Hepatocyte (in vitro differentiated cells): ENCODE measurements around the gene ADAMTSL3. TPM values are rescaled to one million over a fixed set of nuclear protein-coding genes. Genes with fewer than 3 reads are reported as not detected.

Source experiments
- DNase-seq: peaks from one replicate; pipeline ENCODE4 v3.0.0-alpha.2; 2016; ENCODE audit warnings: low spot score
- H2AFZ ChIP-seq: fragments of 200-600 bp; sonication (generic); 2 replicates; pipeline ENCODE4 v1.6.0; 2016; ENCODE audit warnings: antibody characterized with exemption, mild to moderate bottlenecking
- H3K27ac ChIP-seq: fragments of 200-600 bp; sonication (generic); 2 replicates; pipeline ENCODE4 v1.5.1; 2016; ENCODE audit warnings: mild to moderate bottlenecking
- H3K27me3 ChIP-seq: fragments of 200-600 bp; sonication (generic); 2 replicates; pipeline ENCODE4 v1.6.1; 2016
- H3K36me3 ChIP-seq: fragments of 200-600 bp; sonication (generic); replicated peaks from 2 replicates; pipeline ENCODE4 v1.5.1; 2016; ENCODE audit warnings: low read depth; ENCODE audit not compliant: insufficient read depth
- H3K4me1 ChIP-seq: fragments of 200-600 bp; sonication (generic); 2 replicates; pipeline ENCODE4 v1.5.1; 2016; ENCODE audit warnings: mild to moderate bottlenecking, moderate library complexity; ENCODE audit not compliant: insufficient read depth
- H3K4me2 ChIP-seq: fragments of 200-600 bp; sonication (generic); 2 replicates; pipeline ENCODE4 v1.6.0; 2016
- H3K4me3 ChIP-seq: fragments of 200-600 bp; sonication (generic); 2 replicates; pipeline ENCODE4 v1.5.1; 2016; ENCODE audit warnings: mild to moderate bottlenecking
- H3K79me2 ChIP-seq: fragments of 200-600 bp; sonication (generic); 2 replicates; pipeline ENCODE4 v1.6.0; 2017; ENCODE audit warnings: mild to moderate bottlenecking
- H3K9me2 ChIP-seq: fragments of 200-600 bp; sonication (generic); replicated peaks from 2 replicates; pipeline ENCODE4 v1.6.0; 2017; ENCODE audit warnings: mild to moderate bottlenecking; ENCODE audit not compliant: insufficient read depth
- H3K9me3 ChIP-seq: fragments of 200-600 bp; sonication (generic); 2 replicates; pipeline ENCODE4 v1.5.1; 2016; ENCODE audit warnings: low read depth, mild to moderate bottlenecking
- H4K20me1 ChIP-seq: fragments of 200-600 bp; sonication (generic); 2 replicates; pipeline ENCODE4 v1.6.0; 2016; ENCODE audit warnings: mild to moderate bottlenecking; ENCODE audit not compliant: insufficient read depth, poor library complexity, severe bottlenecking
- CTCF ChIP-seq: fragments of 200-600 bp; sonication (generic); IDR thresholded peaks from 2 replicates; pipeline ENCODE4 v1.5.1; 2016; ENCODE audit warnings: antibody characterized with exemption, mild to moderate bottlenecking; ENCODE audit not compliant: poor library complexity
- EZH2 ChIP-seq: fragments of 200-600 bp; sonication (generic); IDR thresholded peaks from 2 replicates; pipeline ENCODE4 v1.6.1; 2016; ENCODE audit warnings: antibody characterized with exemption, mild to moderate bottlenecking, borderline replicate concordance
- EZH2phosphoT487 ChIP-seq: fragments of 200-600 bp; sonication (generic); IDR thresholded peaks from one replicate; pipeline ENCODE4 v1.6.1; 2018; ENCODE audit warnings: antibody characterized with exemption, mild to moderate bottlenecking, low read depth, moderate library complexity; ENCODE audit not compliant: unreplicated experiment, severe bottlenecking
- WGBS: methylation state at CpG from one replicate; pipeline ENCODE4 v1.1.6; 2016; ENCODE audit warnings: low lambda C conversion rate; ENCODE audit errors: missing lambda C conversion rate; 5-methylcytosine and 5-hydroxymethylcytosine counted together
- polyA plus RNA-seq: library from polyadenylated mRNA; unstranded; fragments of >200 nt; fragmentation: Nextera tagmentation; extraction: Ambion mirVana; gene quantifications from 2 replicates; pipeline ENCODE4 v1.2.1, GENCODE V29; 2016
- total RNA-seq: library from RNA; depleted of rRNA; stranded (reverse); fragments of >200 nt; gene quantifications from 2 replicates; pipeline ENCODE4 v1.2.3, GENCODE V29; 2014

Gene ADAMTSL3
- total and polyA plus RNA-seq, 2 experiments from 2014 or later: 5.0 to 5.2 TPM

DNA sequence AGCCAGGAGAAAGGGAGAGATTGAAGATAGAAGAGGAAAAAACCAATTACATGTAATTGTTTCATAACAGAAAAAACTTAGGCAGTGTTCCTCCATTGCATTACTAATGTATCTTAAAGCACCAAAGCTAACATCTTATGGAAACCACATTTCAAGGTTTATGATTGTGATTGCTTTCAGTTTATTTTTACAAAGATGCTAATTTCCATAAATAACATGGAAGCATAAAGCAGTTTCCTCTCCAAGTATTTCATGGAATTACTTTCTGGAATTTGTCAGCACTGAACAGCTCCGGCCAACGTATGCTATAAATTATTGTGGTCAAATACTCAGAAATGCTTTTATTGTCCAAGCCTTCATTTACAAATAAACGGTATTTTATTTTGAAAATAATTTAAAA, 11.6 kb downstream of the ADAMTSL3 start:
- Histone ChIP-seq H3K36me3 (no peaks in the 10 kb centered on the region), H3K4me1 (no peaks in the 10 kb centered on the region), H4K20me1 (no peaks in the 10 kb centered on the region), H3K4me2 (no peak overlapping the region), H3K79me2 (no peaks in the 10 kb centered on the region), H3K27me3 (no peaks in the 10 kb centered on the region), H2AFZ (no peak overlapping the region), H3K4me3 (no peak overlapping the region), H3K9me3 (no peaks in the 10 kb centered on the region), H3K27ac (no peak overlapping the region), H3K9me2 (no peaks in the 10 kb centered on the region)
- TF ChIP-seq EZH2 (no peak), CTCF (no peak)
- 60% methylated on average over 3 of the region's 3 CpGs for WGBS
- DNase-seq: no peak

GRCh38 chr15:83670672-83671229, 16.8 kb downstream of the ADAMTSL3 start:
- H2AFZ ChIP-seq: no peak overlapping the region
- H3K36me3 ChIP-seq: no peaks in the 10 kb centered on the region
- no peak overlapping the region for H3K27ac ChIP-seq
- H3K27me3 ChIP-seq: no peaks in the 10 kb centered on the region
- TF ChIP-seq EZH2 (no peak), EZH2phosphoT487 (no peak), CTCF (no peak)
- no peak overlapping the region for H3K4me3 ChIP-seq
- H3K9me3 ChIP-seq: no peaks in the 10 kb centered on the region
- WGBS: 95% methylated on average over 1 of the region's 1 CpG
- H3K4me2 ChIP-seq: no peak overlapping the region
- no peaks in the 10 kb centered on the region for H3K4me1 ChIP-seq
- no peaks in the 10 kb centered on the region for H4K20me1 ChIP-seq
- H3K79me2 ChIP-seq: no peaks in the 10 kb centered on the region
- no peaks in the 10 kb centered on the region for H3K9me2 ChIP-seq
- no peak for DNase-seq

DNA sequence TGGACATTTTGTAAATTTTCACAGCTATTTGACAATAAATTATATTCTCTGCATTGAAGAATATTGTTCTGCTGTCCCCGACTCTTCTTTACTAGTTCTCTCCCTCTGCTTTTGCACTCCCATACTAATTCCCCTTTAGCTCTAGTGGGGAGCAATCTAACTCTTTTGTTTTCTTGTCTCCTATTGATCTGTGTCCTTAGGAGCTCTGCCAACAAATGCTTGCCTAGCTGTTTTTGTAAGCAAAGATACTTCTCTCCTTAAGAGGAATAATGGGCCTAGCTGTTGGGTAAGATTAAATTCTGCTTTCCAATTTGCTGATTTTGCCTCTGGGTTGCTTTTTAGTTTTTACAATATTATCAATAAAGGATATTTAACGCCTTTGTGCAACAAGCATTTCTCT, 17.7 kb downstream of the ADAMTSL3 start:
- H3K4me1 ChIP-seq: no peaks in the 10 kb centered on the region
- H4K20me1 ChIP-seq: no peaks in the 10 kb centered on the region
- H3K4me2 ChIP-seq: no peak overlapping the region
- no peak for DNase-seq
- H3K9me2 ChIP-seq: no peaks in the 10 kb centered on the region
- H3K4me3 ChIP-seq: no peak overlapping the region
- no peaks in the 10 kb centered on the region for H3K9me3 ChIP-seq
- TF ChIP-seq EZH2phosphoT487 (no peak), EZH2 (no peak), CTCF (no peak)
- no peaks in the 10 kb centered on the region for H3K36me3 ChIP-seq
- no peak overlapping the region for H3K27ac ChIP-seq
- H3K79me2 ChIP-seq: no peaks in the 10 kb centered on the region
- WGBS: 89% methylated on average over 2 of the region's 2 CpGs
- no peaks in the 10 kb centered on the region for H3K27me3 ChIP-seq
- H2AFZ ChIP-seq: no peak overlapping the region

DNA sequence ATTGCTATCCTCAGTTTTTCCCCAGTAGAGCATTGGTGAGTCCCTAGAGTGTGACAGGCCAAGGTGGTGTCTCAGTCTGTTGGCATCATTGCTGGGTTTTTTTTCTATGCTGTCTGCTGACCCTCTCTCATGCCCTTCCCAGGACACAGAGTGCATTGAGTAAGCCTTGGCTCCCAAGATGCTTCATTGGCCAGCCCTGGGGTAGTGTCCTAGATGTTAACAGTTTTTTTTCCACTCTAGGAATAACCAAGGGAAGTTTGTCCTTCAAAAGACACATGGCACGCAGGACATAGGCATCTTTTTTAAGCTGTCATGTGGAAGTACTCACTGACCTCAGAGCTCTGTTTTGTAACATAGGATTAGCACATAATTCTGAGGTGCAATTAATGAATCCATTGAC, 19.5 kb downstream of the ADAMTSL3 start:
- H3K4me3 ChIP-seq: no peak overlapping the region
- 56% methylated on average over 1 of the region's 1 CpG for whole genome bisulfite sequencing
- no peaks in the 10 kb centered on the region for H3K36me3 ChIP-seq
- DNase-seq: no peak
- H3K4me2 ChIP-seq: no peak overlapping the region
- no peaks in the 10 kb centered on the region for H3K4me1 ChIP-seq
- no peaks in the 10 kb centered on the region for H3K9me3 ChIP-seq
- no peaks in the 10 kb centered on the region for H3K9me2 ChIP-seq
- no peaks in the 10 kb centered on the region for H3K79me2 ChIP-seq
- H3K27me3 ChIP-seq: no peaks in the 10 kb centered on the region
- H2AFZ ChIP-seq: no peak overlapping the region
- no peak overlapping the region for H3K27ac ChIP-seq
- H4K20me1 ChIP-seq: no peaks in the 10 kb centered on the region
- no peak for TF ChIP-seq EZH2phosphoT487
- TF ChIP-seq CTCF: no peak
- no peak for TF ChIP-seq EZH2
